Brain microvascular endothelial cell (primary cell): ENCODE results near the gene RPL5.
A peak's percentile ranks its signal among the peaks of the same experiment; 100 is the strongest.

ENCODE experiments used
- DNase-seq: peaks from one replicate; pipeline ENCODE4 v3.0.0-alpha.2; 2020
- H3K27ac ChIP-seq: fragments of 250-450 bp; sonication (Bioruptor Pico); 2 replicates; pipeline ENCODE4 v1.5.1; 2020; ENCODE audit warnings: mild to moderate bottlenecking, moderate library complexity
- H3K27me3 ChIP-seq: fragments of 250-450 bp; sonication (Bioruptor Pico); replicated peaks from 2 replicates; pipeline ENCODE4 v1.5.1; 2020; ENCODE audit warnings: mild to moderate bottlenecking
- H3K36me3 ChIP-seq: fragments of 250-450 bp; sonication (Bioruptor Pico); replicated peaks from 2 replicates; pipeline ENCODE4 v1.5.1; 2020; ENCODE audit warnings: mild to moderate bottlenecking
- H3K4me3 ChIP-seq: 2 replicates; pipeline ENCODE4 v1.5.1; 2011; ENCODE audit warnings: low read depth, mild to moderate bottlenecking, control low read depth, low read length, moderate library complexity
- in situ Hi-C: cut with HindIII; loops from 2 replicates; pipeline ENCODE4 v1.10.0; 2017; ENCODE audit warnings: low sequenced_read_pairs, low pct_ligation_motif_present
- TF ChIP-seq, protein P1 (sequence below): IDR thresholded peaks from 2 replicates; pipeline ENCODE4 v1.5.1; 2011; ENCODE audit warnings: low read depth, mild to moderate bottlenecking, moderate library complexity, low read length, control low read depth, inconsistent platforms; ENCODE audit errors: missing control alignments

Gene RPL5

DNA sequence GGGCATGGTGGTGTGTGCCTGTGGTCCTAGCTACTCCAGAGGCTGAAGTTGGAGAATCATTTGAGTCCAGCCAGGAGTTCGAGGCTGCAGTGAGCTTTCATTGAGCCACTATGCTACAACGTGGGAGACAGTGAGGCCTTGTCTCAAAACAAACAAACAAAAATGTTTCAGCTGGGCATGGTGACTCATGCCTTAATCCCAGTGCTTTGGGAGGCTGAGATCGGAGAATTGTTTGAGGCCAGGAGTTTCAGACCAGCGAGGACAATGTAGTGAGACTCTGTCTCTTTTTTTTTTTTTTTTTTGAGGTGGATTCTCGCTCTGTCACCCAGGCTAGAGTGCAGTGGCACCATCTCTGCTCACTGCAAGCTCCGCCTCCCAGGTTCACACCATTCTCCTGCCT lies 5.0 kb upstream of the RPL5 start:
- DNase-seq, result no peak
- no peaks in the 10 kb centered on the region for H3K36me3 ChIP-seq
- TF ChIP-seq, protein P1, sequence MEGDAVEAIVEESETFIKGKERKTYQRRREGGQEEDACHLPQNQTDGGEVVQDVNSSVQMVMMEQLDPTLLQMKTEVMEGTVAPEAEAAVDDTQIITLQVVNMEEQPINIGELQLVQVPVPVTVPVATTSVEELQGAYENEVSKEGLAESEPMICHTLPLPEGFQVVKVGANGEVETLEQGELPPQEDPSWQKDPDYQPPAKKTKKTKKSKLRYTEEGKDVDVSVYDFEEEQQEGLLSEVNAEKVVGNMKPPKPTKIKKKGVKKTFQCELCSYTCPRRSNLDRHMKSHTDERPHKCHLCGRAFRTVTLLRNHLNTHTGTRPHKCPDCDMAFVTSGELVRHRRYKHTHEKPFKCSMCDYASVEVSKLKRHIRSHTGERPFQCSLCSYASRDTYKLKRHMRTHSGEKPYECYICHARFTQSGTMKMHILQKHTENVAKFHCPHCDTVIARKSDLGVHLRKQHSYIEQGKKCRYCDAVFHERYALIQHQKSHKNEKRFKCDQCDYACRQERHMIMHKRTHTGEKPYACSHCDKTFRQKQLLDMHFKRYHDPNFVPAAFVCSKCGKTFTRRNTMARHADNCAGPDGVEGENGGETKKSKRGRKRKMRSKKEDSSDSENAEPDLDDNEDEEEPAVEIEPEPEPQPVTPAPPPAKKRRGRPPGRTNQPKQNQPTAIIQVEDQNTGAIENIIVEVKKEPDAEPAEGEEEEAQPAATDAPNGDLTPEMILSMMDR, result no peak

DNA sequence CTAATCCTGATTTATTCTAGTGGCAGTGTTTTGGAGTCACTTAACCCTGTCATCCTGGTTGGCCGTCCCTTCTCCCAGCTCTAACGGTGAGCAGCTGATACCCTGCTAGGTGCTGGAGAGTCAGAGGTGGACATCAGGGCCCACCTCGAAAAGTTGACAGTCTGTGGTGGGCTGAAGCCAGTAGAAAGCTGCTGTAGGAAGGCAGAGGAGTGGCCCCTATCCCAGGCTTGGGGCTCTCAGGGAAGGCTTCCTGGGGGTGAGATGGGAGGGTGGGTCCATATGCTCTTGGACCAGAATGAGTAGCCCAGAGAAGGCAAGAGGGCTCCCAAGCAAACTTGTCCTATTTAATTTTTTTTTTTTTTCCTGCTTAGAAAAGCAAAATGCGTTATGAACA lies 475 bp upstream of the RPL5 start:
- Histone ChIP-seq H3K4me3 (no peak overlapping the region), H3K27me3 (no peaks in the 10 kb centered on the region), H3K36me3 (peaks cover 29% of the 10 kb centered on the region), H3K27ac (no peak overlapping the region)
- in situ Hi-C loops, result no loop called here
- no peak for DNase-seq
- TF ChIP-seq, protein P1, result no peak

More for the DNA sequence above, 5.0 kb upstream of the RPL5 start:
- Histone ChIP-seq H3K27me3 (no peaks in the 10 kb centered on the region), H3K4me3 (no peak overlapping the region), H3K27ac (no peak overlapping the region)
- in situ Hi-C loops, result no loop called here

DNA sequence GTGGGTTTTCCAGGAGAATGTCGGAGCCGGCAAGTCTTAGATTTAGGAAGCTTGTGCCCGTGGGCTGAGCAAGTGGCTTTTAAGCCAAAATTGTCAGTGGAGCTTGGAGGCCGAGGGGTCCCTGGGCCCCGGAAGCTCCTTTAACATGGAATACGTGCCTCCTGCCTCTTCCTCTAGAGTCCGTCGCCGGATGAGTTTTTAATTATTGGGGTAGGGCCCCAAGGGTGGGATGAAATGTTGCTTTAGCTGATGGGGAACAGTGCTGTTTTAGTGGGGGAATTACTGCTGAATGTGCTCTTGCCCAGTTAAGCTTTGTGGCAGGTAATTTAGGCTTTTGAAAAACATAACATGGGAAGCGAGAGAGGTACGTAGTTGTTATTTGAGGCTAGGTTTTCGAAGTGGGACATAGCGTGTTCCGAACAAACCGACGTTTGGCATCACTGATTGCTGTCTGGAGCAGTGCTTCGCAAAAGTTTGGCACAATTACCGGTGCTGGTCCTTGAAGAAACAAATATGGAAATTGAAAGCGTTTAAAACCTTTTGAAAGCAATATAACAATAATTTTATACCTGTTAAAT lies 786 bp downstream of the RPL5 start:
- TF ChIP-seq, protein P1, result no peak
- no peaks in the 10 kb centered on the region for H3K27me3 ChIP-seq
- H3K36me3 ChIP-seq, result peaks cover 41% of the 10 kb centered on the region
- in situ Hi-C loops, result no loop called here
- peak overlapping the region; percentile 97 for H3K27ac ChIP-seq
- H3K4me3 ChIP-seq, result peak overlapping the region; percentile 94
- DNase-seq, result no peak

DNA sequence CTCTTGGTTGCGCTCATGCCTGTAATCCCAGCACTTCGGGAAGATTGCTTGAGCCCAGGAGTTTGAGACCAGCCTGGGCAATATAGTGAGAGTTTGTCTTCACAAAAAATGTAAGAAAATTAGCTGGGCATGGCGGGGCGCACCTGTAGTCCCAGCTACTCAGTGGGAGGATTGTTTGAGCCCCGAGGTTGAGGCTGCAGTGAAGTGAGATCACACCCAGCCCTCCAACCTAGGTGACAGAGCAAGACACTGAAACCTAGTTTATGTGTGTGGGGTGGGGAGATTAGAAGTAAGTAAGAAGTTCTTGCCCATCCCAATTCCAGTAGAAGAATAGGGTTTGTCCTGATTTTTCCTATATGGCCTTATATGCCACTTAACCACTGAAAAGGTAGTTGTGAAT lies 2.0 kb downstream of the RPL5 start:
- TF ChIP-seq, protein P1, result no peak
- Histone ChIP-seq H3K27ac (no peak overlapping the region), H3K4me3 (peak overlapping the region; percentile 94), H3K36me3 (peaks cover 53% of the 10 kb centered on the region), H3K27me3 (no peaks in the 10 kb centered on the region)
- DNase-seq, result no peak
- in situ Hi-C loops, result no loop called here

DNA sequence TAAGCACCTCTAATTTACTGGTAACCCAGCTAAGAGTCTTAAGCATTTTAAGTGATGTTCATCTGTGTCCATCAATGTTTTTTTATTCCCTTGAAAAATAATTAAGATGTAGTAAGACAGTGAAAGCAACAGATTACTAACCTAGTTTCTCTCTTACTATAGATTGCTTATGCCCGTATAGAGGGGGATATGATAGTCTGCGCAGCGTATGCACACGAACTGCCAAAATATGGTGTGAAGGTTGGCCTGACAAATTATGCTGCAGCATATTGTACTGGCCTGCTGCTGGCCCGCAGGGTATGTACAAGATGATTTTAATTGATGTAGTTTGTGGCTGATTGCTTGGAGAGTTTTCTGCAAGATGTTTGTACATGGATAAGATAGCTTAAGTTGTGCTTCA lies 2.8 kb downstream of the RPL5 start:
- TF ChIP-seq, protein P1, result no peak
- DNase-seq, result no peak
- in situ Hi-C loops, result no loop called here
- H3K27ac ChIP-seq, result no peak overlapping the region
- H3K36me3 ChIP-seq, result peaks cover 60% of the 10 kb centered on the region
- no peak overlapping the region for H3K4me3 ChIP-seq
- no peaks in the 10 kb centered on the region for H3K27me3 ChIP-seq

DNA sequence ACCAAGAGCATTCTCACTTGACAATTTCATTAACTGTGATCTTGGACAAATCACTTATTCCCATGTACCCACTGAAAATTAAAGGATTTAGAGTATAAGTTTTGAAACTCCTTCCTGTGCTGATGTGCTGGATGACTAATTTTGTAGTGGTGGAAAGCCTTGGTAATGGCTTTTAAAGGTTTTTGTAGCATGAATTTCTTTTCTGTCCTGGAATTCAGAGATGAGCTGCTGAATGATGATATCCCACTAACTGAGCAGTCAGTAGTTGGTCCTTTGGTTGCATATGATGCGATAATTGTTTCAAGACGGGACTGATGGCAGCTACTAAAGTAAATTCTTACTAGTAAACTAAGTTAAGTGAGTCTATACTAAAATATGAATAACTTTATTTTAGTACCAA lies 5.2 kb downstream of the RPL5 start:
- Histone ChIP-seq H3K27me3 (no peaks in the 10 kb centered on the region), H3K4me3 (no peak overlapping the region), H3K27ac (no peak overlapping the region), H3K36me3 (peaks cover 82% of the 10 kb centered on the region)
- no peak for DNase-seq
- in situ Hi-C loops, result no loop called here
- TF ChIP-seq, protein P1, result no peak
